MM.1S (cell line): ENCODE data around the gene FAM13B.

Experiments used
- DNase-seq: peaks from one replicate; pipeline ENCODE4 v3.0.0-alpha.2; 2015
- H2AFZ ChIP-seq: fragments of 300-600 bp; sonication (generic); 2 replicates; pipeline ENCODE4 v1.6.0; 2016; ENCODE audit warnings: antibody characterized with exemption, low read length
- H3F3A ChIP-seq: fragments of 300-600 bp; sonication (generic); 2 replicates; pipeline ENCODE4 v1.6.1; 2016; ENCODE audit warnings: mild to moderate bottlenecking, antibody characterized with exemption, low read length, moderate library complexity, mixed read lengths; ENCODE audit not compliant: insufficient read depth
- H3K27ac ChIP-seq: fragments of 300-600 bp; sonication (generic); 2 replicates; pipeline ENCODE4 v1.5.1; 2016; ENCODE audit warnings: mild to moderate bottlenecking, low read length
- H3K27me3 ChIP-seq: fragments of 300-600 bp; sonication (generic); replicated peaks from 2 replicates; pipeline ENCODE4 v1.6.0; 2016; ENCODE audit warnings: low read length; ENCODE audit not compliant: insufficient read depth
- H3K36me3 ChIP-seq: fragments of 300-600 bp; sonication (generic); replicated peaks from 2 replicates; pipeline ENCODE4 v1.6.1; 2016; ENCODE audit warnings: mild to moderate bottlenecking, low read length, mixed read lengths; ENCODE audit not compliant: insufficient read depth
- H3K4me1 ChIP-seq: fragments of 300-600 bp; sonication (generic); 2 replicates; pipeline ENCODE4 v1.6.1; 2016; ENCODE audit warnings: low read length, mixed read lengths
- H3K4me2 ChIP-seq: fragments of 300-600 bp; sonication (generic); 2 replicates; pipeline ENCODE4 v1.6.0; 2016; ENCODE audit warnings: low read depth, low read length
- H3K4me3 ChIP-seq: fragments of 300-600 bp; sonication (generic); 2 replicates; pipeline ENCODE4 v1.5.1; 2016; ENCODE audit warnings: low read length, mixed read lengths
- H3K79me2 ChIP-seq: fragments of 300-600 bp; sonication (generic); 2 replicates; pipeline ENCODE4 v1.6.1; 2016; ENCODE audit warnings: mixed run types, low read length, mixed read lengths
- H3K9ac ChIP-seq: fragments of 300-600 bp; sonication (generic); 2 replicates; pipeline ENCODE4 v1.6.1; 2016; ENCODE audit warnings: low read length, mixed read lengths
- H3K9me2 ChIP-seq: fragments of 300-600 bp; sonication (generic); replicated peaks from 2 replicates; pipeline ENCODE4 v1.6.1; 2016; ENCODE audit warnings: mild to moderate bottlenecking, low read length, mixed read lengths; ENCODE audit not compliant: insufficient read depth
- H3K9me3 ChIP-seq: fragments of 300-600 bp; sonication (generic); replicated peaks from 2 replicates; pipeline ENCODE4 v1.6.1; 2016; ENCODE audit warnings: mild to moderate bottlenecking, low read length, mixed read lengths; ENCODE audit not compliant: insufficient read depth
- H4K20me1 ChIP-seq: fragments of 300-600 bp; sonication (generic); 2 replicates; pipeline ENCODE4 v1.6.1; 2016; ENCODE audit warnings: mild to moderate bottlenecking, low read length, moderate library complexity, mixed read lengths; ENCODE audit not compliant: insufficient read depth
- CTCF ChIP-seq: fragments of 300-600 bp; sonication (generic); IDR thresholded peaks from 2 replicates; pipeline ENCODE4 v1.5.1; 2016; ENCODE audit warnings: antibody characterized with exemption, low read length, mixed read lengths
- EZH2 ChIP-seq: fragments of 300-600 bp; sonication (generic); optimal IDR thresholded peaks from 2 replicates; pipeline ENCODE3; 2017; ENCODE audit warnings: low read depth, mild to moderate bottlenecking, antibody characterized with exemption, low read length, mixed read lengths
- EZH2phosphoT487 ChIP-seq: fragments of 300-600 bp; sonication (generic); IDR thresholded peaks from 2 replicates; pipeline ENCODE4 v1.6.1; 2018; ENCODE audit warnings: antibody characterized with exemption, low read length

Gene FAM13B

GRCh38 chr5:138035605-138036537 is 3.0 kb upstream of the FAM13B start:
- Histone ChIP-seq H3K4me2 (peak overlapping the region; percentile 27; the same call in 1 of the 2 replicates), H3K4me3 (no peak overlapping the region), H4K20me1 (no peaks in the 10 kb centered on the region), H3K27me3 (no peaks in the 10 kb centered on the region), H3K9ac (no peak overlapping the region), H3F3A (peaks cover 20% of the 10 kb centered on the region), H3K9me3 (no peaks in the 10 kb centered on the region), H3K9me2 (no peaks in the 10 kb centered on the region), H3K4me1 (peaks cover 16% of the 10 kb centered on the region), H3K79me2 (peaks cover 13% of the 10 kb centered on the region), H3K36me3 (no peaks in the 10 kb centered on the region), H2AFZ (peak overlapping the region; percentile 27), H3K27ac (no peak overlapping the region)
- TF ChIP-seq CTCF (peak; percentile 96), EZH2phosphoT487 (no peak), EZH2 (no peak)
- peak; percentile 89 for DNase-seq

GRCh38 chr5:138033907-138034306 is 1.0 kb upstream of the FAM13B start:
- Histone ChIP-seq H3K36me3 (no peaks in the 10 kb centered on the region), H3F3A (peaks cover 20% of the 10 kb centered on the region), H3K9me3 (no peaks in the 10 kb centered on the region), H3K79me2 (peaks cover 33% of the 10 kb centered on the region), H3K9me2 (no peaks in the 10 kb centered on the region), H3K4me1 (peaks cover 22% of the 10 kb centered on the region), H2AFZ (peak overlapping the region; percentile 97), H4K20me1 (peaks cover 8% of the 10 kb centered on the region; the same call in 1 of the 2 replicates), H3K4me2 (peak overlapping the region; percentile 84), H3K27me3 (no peaks in the 10 kb centered on the region), H3K9ac (peak overlapping the region; percentile 96; the same call in 1 of the 2 replicates), H3K4me3 (no peak overlapping the region), H3K27ac (peak overlapping the region; percentile 98; the same call in 1 of the 2 replicates)
- TF ChIP-seq EZH2, result no peak
- TF ChIP-seq CTCF, result no peak
- no peak for TF ChIP-seq EZH2phosphoT487
- DNase-seq, result no peak

GRCh38 chr5:138033386-138033808 is 518 bp upstream of the FAM13B start:
- peak overlapping the region; percentile 84 for H3K4me2 ChIP-seq
- TF ChIP-seq EZH2phosphoT487, result no peak
- no peak for TF ChIP-seq CTCF
- no peak for TF ChIP-seq EZH2
- H4K20me1 ChIP-seq, result peaks cover 10% of the 10 kb centered on the region; the same call in 1 of the 2 replicates
- peak overlapping the region; percentile 97 for H2AFZ ChIP-seq
- H3K9me2 ChIP-seq, result no peaks in the 10 kb centered on the region
- peak overlapping the region; percentile 98; the same call in 1 of the 2 replicates for H3K27ac ChIP-seq
- H3K4me3 ChIP-seq, result peak overlapping the region; percentile 94
- peaks cover 22% of the 10 kb centered on the region for H3K4me1 ChIP-seq
- peaks cover 38% of the 10 kb centered on the region for H3K79me2 ChIP-seq
- no peak for DNase-seq
- no peaks in the 10 kb centered on the region for H3K9me3 ChIP-seq
- no peaks in the 10 kb centered on the region for H3K27me3 ChIP-seq
- H3K9ac ChIP-seq, result peak overlapping the region; percentile 96
- no peaks in the 10 kb centered on the region for H3K36me3 ChIP-seq
- H3F3A ChIP-seq, result peaks cover 20% of the 10 kb centered on the region
